Tibial nerve (tissue), 4 donors: ENCODE data around the gene FBXO45. TPM values are rescaled to one million over a fixed set of nuclear protein-coding genes. Genes with fewer than 3 reads are reported as not detected.
"Not testable (repeated sequence)": the region's sequence is repeated elsewhere in the genome, so short reads cannot be mapped to it uniquely, and the experiment has no call there.

Experiments used
- DNase-seq, 2 donors: peaks; one replicate each; pipeline ENCODE4 v3.0.0-alpha.2; 2019; ENCODE audit warnings: low spot score in 2 of 2
- H3K27ac ChIP-seq, 4 donors: fragments of 200-600 bp; sonication (generic) in 3 of 4; one replicate each; pipeline ENCODE4 v1.5.1; 2017 to 2019; ENCODE audit warnings: mild to moderate bottlenecking in 1 of 4
- H3K27me3 ChIP-seq, 2 donors: fragments of 200-600 bp; sonication (generic) in 1 of 2; one replicate each; pipeline versions ENCODE4 v1.5.1 to v1.6.0; 2017 to 2019
- H3K36me3 ChIP-seq, 3 donors: fragments of 200-600 bp; sonication (generic); one replicate each; pipeline ENCODE4 v1.5.1; 2018 to 2019
- H3K4me1 ChIP-seq, 4 donors: fragments of 200-600 bp; sonication (generic) in 3 of 4; one replicate each; pipeline ENCODE4 v1.5.1; 2017 to 2019
- H3K4me3 ChIP-seq, 4 donors: fragments of 200-600 bp; sonication (generic) in 3 of 4; one replicate each; pipeline ENCODE4 v1.5.1; 2017 to 2019; ENCODE audit warnings: mild to moderate bottlenecking in 1 of 4, moderate library complexity in 1 of 4
- H3K9me3 ChIP-seq, 4 donors: fragments of 200-600 bp; sonication (generic) in 3 of 4; one replicate each; pipeline ENCODE4 v1.5.1; 2017 to 2019
- CTCF ChIP-seq, 5 experiments: fragments of 200-600 bp in 3 of 5; fragments of 450-650 bp in 2 of 5; sonication (generic) in 3 of 5; IDR thresholded peaks; one replicate each; pipeline ENCODE4 v1.5.1; 2016 to 2019; ENCODE audit warnings: antibody characterized with exemption in 5 of 5, mild to moderate bottlenecking in 3 of 5, moderate library complexity in 2 of 5
- EP300 ChIP-seq, 2 donors: sonication (generic); formaldehyde crosslinking; IDR thresholded peaks; one replicate each; pipeline ENCODE4 v1.6.1; 2017; ENCODE audit warnings: antibody characterized with exemption in 2 of 2, mild to moderate bottlenecking in 1 of 2
- POLR2A ChIP-seq, 2 donors: fragments of 450-650 bp; IDR thresholded peaks; one replicate each; pipeline ENCODE4 v1.6.1; 2017; ENCODE audit warnings: antibody characterized with exemption in 2 of 2, mild to moderate bottlenecking in 2 of 2, moderate library complexity in 2 of 2
- WGBS, 2 donors: methylation state at CpG; one replicate each; pipeline ENCODE4 v1.1.5; 2018; 5-methylcytosine and 5-hydroxymethylcytosine counted together
- total RNA-seq, 4 donors: library from RNA; depleted of rRNA; stranded (reverse); fragments of >200 nt; gene quantifications; one replicate each; pipeline ENCODE4 v1.1.0, GENCODE V29; 2016

Gene FBXO45
- total RNA-seq, 4 donors from 2014 or later, result 7.8 to 14.9 (median 8.7) TPM

- H3K27me3 ChIP-seq, result no peaks in the 10 kb centered on the region
- 49 to 100% methylated on average over 1 of the region's 1 CpG for WGBS, 2 donors
- H3K36me3 ChIP-seq, result peaks cover 0 to 1% (median 0%) of the 10 kb centered on the region in 3 donors
- DNase-seq, result no peak
- no peaks in the 10 kb centered on the region for H3K9me3 ChIP-seq
- H3K4me3 ChIP-seq, result no peak overlapping the region
- peaks cover 0 to 42% (median 13%) of the 10 kb centered on the region in 4 donors for H3K4me1 ChIP-seq
- TF ChIP-seq POLR2A (IDR thresholded peaks at IDR 0.05) (no peak), CTCF (IDR thresholded peaks at IDR 0.05) (no peak), EP300 (IDR thresholded peaks at IDR 0.05) (no peak)
- H3K27ac ChIP-seq, result no peak overlapping the region
These were observed 3.9 kb downstream of the FBXO45 start for GRCh38 chr3:196572389-196572788.

- TF ChIP-seq CTCF (IDR thresholded peaks at IDR 0.05), result no peak
- TF ChIP-seq POLR2A (IDR thresholded peaks at IDR 0.05), result no peak
- TF ChIP-seq EP300 (IDR thresholded peaks at IDR 0.05), result no peak
- WGBS, 2 donors, result 55 to 61% methylated on average over 3 of the region's 3 CpGs
- Histone ChIP-seq H3K4me3 (no peak overlapping the region), H3K27ac (no peak overlapping the region), H3K27me3 (no peaks in the 10 kb centered on the region), H3K36me3 (peaks cover 0 to 40% (median 6%) of the 10 kb centered on the region in 3 donors), H3K9me3 (no peaks in the 10 kb centered on the region), H3K4me1 (no peaks in the 10 kb centered on the region)
- DNase-seq, result no peak
These were observed 16.7 kb downstream of the FBXO45 start for GRCh38 chr3:196585044-196585757.

GRCh38 chr3:196590279-196590678 is 21.8 kb downstream of the FBXO45 start:
- Histone ChIP-seq H3K4me3 (no peak overlapping the region), H3K36me3 (peaks cover 0 to 22% (median 0%) of the 10 kb centered on the region in 3 donors), H3K4me1 (no peaks in the 10 kb centered on the region), H3K27ac (no peak overlapping the region), H3K27me3 (no peaks in the 10 kb centered on the region), H3K9me3 (no peaks in the 10 kb centered on the region)
- 81 to 88% methylated on average over 5 of the region's 5 CpGs for WGBS, 2 donors
- no peak for TF ChIP-seq POLR2A (IDR thresholded peaks at IDR 0.05)
- no peak for TF ChIP-seq CTCF (IDR thresholded peaks at IDR 0.05)
- TF ChIP-seq EP300 (IDR thresholded peaks at IDR 0.05), result no peak
- no peak for DNase-seq

GRCh38 chr3:196596355-196596754 is 27.9 kb downstream of the FBXO45 start:
- no peaks in the 10 kb centered on the region for H3K9me3 ChIP-seq
- H3K27me3 ChIP-seq, result peaks cover 0 to 5% of the 10 kb centered on the region in 2 donors
- no peak overlapping the region for H3K27ac ChIP-seq
- no peak for DNase-seq
- H3K36me3 ChIP-seq, result no peaks in the 10 kb centered on the region
- H3K4me1 ChIP-seq, result no peaks in the 10 kb centered on the region
- TF ChIP-seq CTCF (IDR thresholded peaks at IDR 0.05) (no peak), POLR2A (IDR thresholded peaks at IDR 0.05) (no peak), EP300 (IDR thresholded peaks at IDR 0.05) (no peak)
- no peak overlapping the region for H3K4me3 ChIP-seq
- WGBS, 2 donors, result 48 to 49% methylated on average over 5 of the region's 5 CpGs

- not testable (repeated sequence) for H3K27ac ChIP-seq, H3K36me3 ChIP-seq, H3K27me3 ChIP-seq, H3K4me1 ChIP-seq, H3K9me3 ChIP-seq, DNase-seq
- peak overlapping the region in 2 of 4 donors; percentile 9 to 18 for H3K4me3 ChIP-seq
- 47 to 62% methylated on average over 25 of the region's 25 CpGs for WGBS, 2 donors
These were observed 29.7 kb downstream of the FBXO45 start for GRCh38 chr3:196597971-196598733.
